ENCODE results near the gene NFIX. TPM values are rescaled to one million over a fixed set of nuclear protein-coding genes. Genes with fewer than 3 reads are reported as not detected.
A peak's percentile ranks its signal among the peaks of the same experiment; 100 is the strongest.

NFIX gene
- total and polyA plus RNA-seq, 2 donors (not counting 1 experiment from before 2014, with no cell fraction given), result 35.7 to 74.8 TPM

DNA sequence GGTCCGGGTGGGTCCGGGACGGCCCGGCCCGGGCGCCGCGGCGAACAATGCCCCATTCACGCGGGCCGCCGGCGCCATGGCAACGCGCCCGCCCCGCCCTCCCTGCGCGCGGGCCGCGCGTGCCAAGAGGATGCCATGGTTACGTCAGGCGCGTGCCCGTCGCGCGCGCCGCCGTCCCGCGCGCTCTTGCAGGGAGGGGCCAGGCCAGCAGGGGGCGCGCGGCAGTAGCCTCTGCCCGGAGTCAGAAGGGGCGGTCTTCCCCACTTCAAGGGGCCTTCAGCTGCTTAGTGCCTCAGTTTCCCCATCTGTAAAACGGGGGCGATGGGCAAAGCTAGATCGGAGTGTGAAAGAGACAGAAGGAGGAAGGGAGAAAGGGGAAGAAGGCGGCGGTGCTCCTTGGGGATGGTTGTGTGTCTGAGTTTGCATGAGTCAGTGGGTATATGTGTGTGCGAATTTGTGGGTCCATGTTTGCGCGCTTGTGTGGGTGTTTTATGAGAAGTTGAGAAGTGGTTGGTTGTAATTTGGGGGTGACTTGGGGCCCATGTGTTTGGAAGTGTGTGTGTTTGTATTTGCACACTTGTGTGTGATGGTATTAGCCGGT is 11.6 kb upstream of the NFIX start:
- H3K9me3 ChIP-seq (ENCODE audit: control insufficient read depth, insufficient read depth, low read depth, low read length), result no peaks in the 10 kb centered on the region
- peak overlapping the region; percentile 77 for H3K4me2 ChIP-seq (ENCODE audit: extremely low read depth, insufficient read depth, low read length)
- H3K27ac ChIP-seq (ENCODE audit: insufficient read depth, low read length), result no peak overlapping the region
- no peaks in the 10 kb centered on the region for H3K27me3 ChIP-seq (ENCODE audit: control insufficient read depth, insufficient read depth, low read length)
- H3K4me3 ChIP-seq (replicated peaks in 1 of 4; ENCODE audit: control extremely low read depth in 1 of 4, insufficient read depth in 1 of 4, low read depth in 3 of 4, low read length in 4 of 4), result peak overlapping the region in 3 of 4 experiments; percentile 39 to 55 (median 54)
- no peak overlapping the region for H2AFZ ChIP-seq (ENCODE audit: low read length)
- no peaks in the 10 kb centered on the region for H3K36me3 ChIP-seq (ENCODE audit: control insufficient read depth, insufficient read depth, low read length)
- peak overlapping the region; percentile 49 for H3K9ac ChIP-seq (ENCODE audit: insufficient read depth, low read length)
- no peaks in the 10 kb centered on the region for H4K20me1 ChIP-seq (ENCODE audit: control insufficient read depth, extremely low read depth, insufficient read depth, low read length)
- TF ChIP-seq EZH2 (IDR thresholded peaks at IDR 0.05; ENCODE audit: low read length, missing control alignments), result no peak
- peak; percentile 54 to 73 for TF ChIP-seq CTCF (conservative IDR thresholded peaks at IDR 0.05 in 1 of 2, IDR thresholded peaks at IDR 0.05 in 1 of 2; ENCODE audit: low read depth in 1 of 2, low read length in 2 of 2)
- H3K4me1 ChIP-seq (ENCODE audit: control insufficient read depth, extremely low read depth, insufficient read depth, low read length), result peaks cover 11% of the 10 kb centered on the region
- H3K79me2 ChIP-seq (ENCODE audit: control insufficient read depth, insufficient read depth, low read length), result no peaks in the 10 kb centered on the region
- DNase-seq (ENCODE audit: low read depth in 2 of 2), result peak; percentile 63 to 73

DNA sequence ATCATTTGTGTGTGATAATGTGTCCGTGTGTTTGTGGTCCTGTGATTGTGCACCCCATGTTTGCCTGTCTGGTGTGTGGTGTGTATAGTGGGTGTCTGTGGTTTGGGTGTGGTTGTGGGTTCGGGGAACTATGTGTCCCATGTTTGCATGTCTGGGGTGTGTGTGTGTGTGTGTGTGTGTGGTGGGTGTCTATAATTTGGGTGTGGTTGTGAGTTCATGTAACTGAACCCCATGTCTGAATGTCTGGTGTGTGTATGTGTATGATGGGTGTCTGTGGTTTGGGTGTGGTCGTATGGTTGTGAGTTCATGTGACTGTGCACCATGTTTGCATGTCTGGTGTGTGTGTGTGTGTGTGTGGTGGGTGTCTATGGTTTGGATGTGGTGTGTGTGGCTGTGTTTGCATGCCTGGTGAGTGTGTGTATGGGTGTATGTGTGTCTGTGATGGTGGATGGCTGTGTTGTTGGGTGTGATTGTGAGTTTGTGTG is 11.1 kb upstream of the NFIX start:
- Histone ChIP-seq H3K4me3 (replicated peaks in 1 of 4; ENCODE audit: control extremely low read depth in 1 of 4, insufficient read depth in 1 of 4, low read depth in 3 of 4, low read length in 4 of 4) (no peak overlapping the region), H3K4me2 (ENCODE audit: extremely low read depth, insufficient read depth, low read length) (no peak overlapping the region), H4K20me1 (ENCODE audit: control insufficient read depth, extremely low read depth, insufficient read depth, low read length) (no peaks in the 10 kb centered on the region), H3K27me3 (ENCODE audit: control insufficient read depth, insufficient read depth, low read length) (no peaks in the 10 kb centered on the region), H3K27ac (ENCODE audit: insufficient read depth, low read length) (no peak overlapping the region), H3K9me3 (ENCODE audit: control insufficient read depth, insufficient read depth, low read depth, low read length) (no peaks in the 10 kb centered on the region), H3K9ac (ENCODE audit: insufficient read depth, low read length) (no peak overlapping the region), H3K36me3 (ENCODE audit: control insufficient read depth, insufficient read depth, low read length) (no peaks in the 10 kb centered on the region), H3K4me1 (ENCODE audit: control insufficient read depth, extremely low read depth, insufficient read depth, low read length) (peaks cover 11% of the 10 kb centered on the region), H3K79me2 (ENCODE audit: control insufficient read depth, insufficient read depth, low read length) (no peaks in the 10 kb centered on the region), H2AFZ (ENCODE audit: low read length) (no peak overlapping the region)
- no peak for TF ChIP-seq EZH2 (IDR thresholded peaks at IDR 0.05; ENCODE audit: low read length, missing control alignments)
- no peak for TF ChIP-seq CTCF (conservative IDR thresholded peaks at IDR 0.05 in 1 of 2, IDR thresholded peaks at IDR 0.05 in 1 of 2; ENCODE audit: low read depth in 1 of 2, low read length in 2 of 2)
- DNase-seq (ENCODE audit: low read depth in 2 of 2), result peak in 1 of 2 donors; percentile 45

DNA sequence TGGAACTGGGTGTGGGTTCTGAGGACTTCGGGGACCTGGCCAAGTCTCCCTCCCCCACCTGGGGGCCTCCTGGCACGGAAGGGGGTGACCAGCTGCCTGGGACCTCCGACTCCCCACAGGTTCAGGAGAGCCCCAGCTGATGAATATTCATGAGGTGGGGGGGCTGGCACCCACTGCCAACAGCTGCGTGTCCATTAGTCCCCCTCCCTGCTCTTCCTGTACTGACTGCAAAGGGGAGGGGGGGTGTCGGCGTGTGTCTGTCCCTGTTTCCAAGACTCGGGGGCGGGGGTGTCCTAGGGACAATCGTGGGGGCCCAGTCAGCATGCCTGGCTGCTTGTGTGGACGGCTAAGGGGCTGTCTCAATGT is 10.6 kb upstream of the NFIX start:
- Histone ChIP-seq H3K4me2 (ENCODE audit: extremely low read depth, insufficient read depth, low read length) (no peak overlapping the region), H4K20me1 (ENCODE audit: control insufficient read depth, extremely low read depth, insufficient read depth, low read length) (no peaks in the 10 kb centered on the region), H3K9ac (ENCODE audit: insufficient read depth, low read length) (no peak overlapping the region), H3K27ac (ENCODE audit: insufficient read depth, low read length) (no peak overlapping the region), H3K79me2 (ENCODE audit: control insufficient read depth, insufficient read depth, low read length) (no peaks in the 10 kb centered on the region), H3K9me3 (ENCODE audit: control insufficient read depth, insufficient read depth, low read depth, low read length) (no peaks in the 10 kb centered on the region), H3K36me3 (ENCODE audit: control insufficient read depth, insufficient read depth, low read length) (no peaks in the 10 kb centered on the region), H2AFZ (ENCODE audit: low read length) (no peak overlapping the region), H3K4me3 (replicated peaks in 1 of 4; ENCODE audit: control extremely low read depth in 1 of 4, insufficient read depth in 1 of 4, low read depth in 3 of 4, low read length in 4 of 4) (no peak overlapping the region), H3K4me1 (ENCODE audit: control insufficient read depth, extremely low read depth, insufficient read depth, low read length) (peaks cover 11% of the 10 kb centered on the region), H3K27me3 (ENCODE audit: control insufficient read depth, insufficient read depth, low read length) (no peaks in the 10 kb centered on the region)
- TF ChIP-seq CTCF (conservative IDR thresholded peaks at IDR 0.05 in 1 of 2, IDR thresholded peaks at IDR 0.05 in 1 of 2; ENCODE audit: low read depth in 1 of 2, low read length in 2 of 2) (no peak), EZH2 (IDR thresholded peaks at IDR 0.05; ENCODE audit: low read length, missing control alignments) (no peak)
- DNase-seq (ENCODE audit: low read depth in 2 of 2), result no peak
